GM12872 (cell line): ENCODE data around the gene CYTL1.

ENCODE experiments used
- CTCF ChIP-seq: IDR thresholded peaks from 3 replicates; pipeline ENCODE4 v1.5.1; 2011; ENCODE audit warnings: low read depth, mild to moderate bottlenecking, low read length, moderate library complexity; ENCODE audit not compliant: insufficient read depth

The CYTL1 gene

GRCh38 chr4:4974727-4975126 is 44.5 kb downstream of the CYTL1 start:
- TF ChIP-seq CTCF, result no peak

GRCh38 chr4:4971796-4972195 is 47.5 kb downstream of the CYTL1 start:
- no peak for TF ChIP-seq CTCF

GRCh38 chr4:4969298-4969697 is 50.0 kb downstream of the CYTL1 start:
- TF ChIP-seq CTCF, result no peak

- TF ChIP-seq CTCF, result no peak
These were observed 51.0 kb downstream of the CYTL1 start for GRCh38 chr4:4968161-4968725.
